Measurements from ENCODE around the gene CPM.
A peak's percentile ranks its signal among the peaks of the same experiment; 100 is the strongest.

Gene CPM

GRCh38 chr12:68832504-68832867 lies 100.5 kb downstream of the CPM start:
- DNase-seq: no peak
- TF ChIP-seq CTCF (IDR thresholded peaks at IDR 0.05; ENCODE audit: low read depth, low read length): no peak
- Histone ChIP-seq H3K27me3 (no peaks in the 10 kb centered on the region), H3K4me1 (peaks cover 5% of the 10 kb centered on the region; the same call in 1 of the 2 replicates), H3K9me3 (no peaks in the 10 kb centered on the region), H3K36me3 (peaks cover 32% of the 10 kb centered on the region), H3K4me3 (ENCODE audit: low read depth, low read length) (no peak overlapping the region)

- no peaks in the 10 kb centered on the region for H3K27me3 ChIP-seq
- peaks cover 5% of the 10 kb centered on the region; the same call in 1 of the 2 replicates for H3K4me1 ChIP-seq
- peaks cover 27% of the 10 kb centered on the region for H3K36me3 ChIP-seq
- no peaks in the 10 kb centered on the region for H3K9me3 ChIP-seq
- TF ChIP-seq CTCF (IDR thresholded peaks at IDR 0.05; ENCODE audit: low read depth, low read length): no peak
- DNase-seq: no peak
- no peak overlapping the region for H3K4me3 ChIP-seq (ENCODE audit: low read depth, low read length)
Observed at GRCh38 chr12:68831751-68832503, 101.0 kb downstream of the CPM start.

- no peaks in the 10 kb centered on the region for H3K27me3 ChIP-seq
- no peak for TF ChIP-seq CTCF (IDR thresholded peaks at IDR 0.05; ENCODE audit: low read depth, low read length)
- H3K9me3 ChIP-seq: no peaks in the 10 kb centered on the region
- H3K4me1 ChIP-seq: peaks cover 5% of the 10 kb centered on the region; the same call in 1 of the 2 replicates
- H3K36me3 ChIP-seq: peaks cover 26% of the 10 kb centered on the region
- H3K4me3 ChIP-seq (ENCODE audit: low read depth, low read length): no peak overlapping the region
- DNase-seq: peak; percentile 42
Observed at GRCh38 chr12:68831272-68831671, 101.7 kb downstream of the CPM start.

GRCh38 chr12:68828672-68829068 lies 104.3 kb downstream of the CPM start:
- no peaks in the 10 kb centered on the region for H3K27me3 ChIP-seq
- H3K9me3 ChIP-seq: no peaks in the 10 kb centered on the region
- H3K36me3 ChIP-seq: peaks cover 41% of the 10 kb centered on the region
- no peak for TF ChIP-seq CTCF (IDR thresholded peaks at IDR 0.05; ENCODE audit: low read depth, low read length)
- no peaks in the 10 kb centered on the region for H3K4me1 ChIP-seq
- DNase-seq: no peak
- H3K4me3 ChIP-seq (ENCODE audit: low read depth, low read length): no peak overlapping the region

DNA sequence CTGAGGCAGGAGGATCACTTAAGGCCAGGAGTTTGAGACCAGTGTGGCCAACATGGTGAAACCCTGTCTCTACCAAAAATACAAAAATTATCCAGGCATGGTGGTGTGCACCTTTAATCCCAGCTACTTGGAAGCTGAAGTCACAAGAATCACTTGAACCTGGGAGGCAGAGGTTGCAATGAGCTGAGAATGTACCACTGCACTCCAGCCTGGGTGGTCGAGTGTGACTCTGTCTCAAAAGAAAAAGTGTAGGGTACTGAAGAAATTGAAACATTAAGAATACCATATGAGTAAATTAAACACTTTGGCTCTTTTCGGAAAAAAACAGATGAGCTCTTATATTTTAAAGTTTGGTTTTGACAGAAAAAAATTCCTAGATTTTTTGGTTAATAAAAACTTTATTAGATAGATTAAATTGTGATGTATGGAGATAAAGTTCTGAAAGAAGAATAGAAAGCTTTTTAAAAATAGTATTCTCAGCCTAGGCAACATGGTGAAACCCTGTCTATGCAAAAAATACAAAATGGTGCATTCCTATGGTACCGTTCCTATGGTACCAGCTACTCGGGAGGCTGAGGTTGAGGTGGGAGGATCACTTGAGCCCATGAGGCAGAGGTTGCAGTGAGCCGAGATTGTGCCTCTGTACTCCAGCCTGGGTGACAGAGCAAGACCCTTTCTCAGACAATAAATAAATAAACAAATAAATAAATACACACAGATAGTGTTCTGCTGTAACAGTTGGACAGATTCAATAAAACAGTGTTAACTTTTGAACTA lies 104.9 kb downstream of the CPM start:
- no peak for TF ChIP-seq CTCF (IDR thresholded peaks at IDR 0.05; ENCODE audit: low read depth, low read length)
- Histone ChIP-seq H3K4me3 (ENCODE audit: low read depth, low read length) (no peak overlapping the region), H3K27me3 (no peaks in the 10 kb centered on the region), H3K36me3 (peaks cover 44% of the 10 kb centered on the region), H3K4me1 (no peaks in the 10 kb centered on the region), H3K9me3 (no peaks in the 10 kb centered on the region)
- no peak for DNase-seq
